GM12878 (cell line): ENCODE measurements around the gene SPAG17. TPM values are rescaled to one million over a fixed set of nuclear protein-coding genes. Genes with fewer than 3 reads are reported as not detected.
A peak's percentile ranks its signal among the peaks of the same experiment; 100 is the strongest.

Experiments
- ATAC-seq: fragments of 200-7000 bp; cut with Tn5 transposase; 3 replicates; pipeline ENCODE4 v1.9.1; 2020; ENCODE audit warnings: mild to moderate bottlenecking, moderate library complexity
- BruUV-seq: library from RNA; stranded (reverse); fragments of 400-500 nt; replicated peaks from 2 replicates; lab custom pipeline; 2021; lab: Mats Ljungman, UMichigan
- CTCF ChIA-PET: fragments of 300-600 bp; sonication (Branson Sonifier 250); formaldehyde crosslinking; extraction: SDS; loops from one replicate; lab custom pipeline; 2021; ENCODE audit warnings: inconsistent platforms; lab: Yijun Ruan, JAX
- POLR2A ChIA-PET: fragments of 350-600 bp; formaldehyde crosslinking; extraction: SDS; loops from one replicate; lab custom pipeline; 2021; ENCODE audit warnings: inconsistent platforms; lab: Charles Lee
- RAD21 ChIA-PET: fragments of 300-600 bp; sonication (Branson Sonifier 250); formaldehyde crosslinking; loops from one replicate; lab custom pipeline; 2023; ENCODE audit warnings: antibody characterized with exemption; ENCODE audit not compliant: unreplicated experiment; lab: Charles Lee
- SMC1A ChIA-PET: fragments of 300-600 bp; sonication (Branson Sonifier 250); formaldehyde crosslinking; loops from one replicate; lab custom pipeline; 2023; ENCODE audit not compliant: unreplicated experiment, uncharacterized antibody; lab: Charles Lee
- DNase-seq: peaks from one replicate; pipeline ENCODE4 v3.0.0-alpha.2; 2011; ENCODE audit warnings: low read depth, low spot score
- FAIRE-seq: peaks from 3 replicates; lab custom pipeline; 2011; peaks lifted over from hg19 to GRCh38; lab: Jason Lieb, UNC
- H2AFZ ChIP-seq: 2 replicates; pipeline ENCODE4 v1.6.0; 2011; ENCODE audit warnings: low read depth, low read length, control low read depth; ENCODE audit not compliant: control insufficient read depth
- H3K27ac ChIP-seq: 2 replicates; pipeline ENCODE4 v1.5.1; 2011; ENCODE audit warnings: control low read depth; ENCODE audit not compliant: control insufficient read depth, insufficient read depth
- H3K27me3 ChIP-seq, 2 experiments: replicated peaks in 1 of 2; 2 replicates each; pipeline versions ENCODE4 v1.6.0 to v1.6.1; 2011; ENCODE audit warnings: low read length in 1 of 2; ENCODE audit not compliant: control insufficient read depth in 2 of 2, insufficient read depth in 2 of 2
- H3K36me3 ChIP-seq, 2 experiments: 2 replicates each; pipeline ENCODE4 v1.5.1; 2011; ENCODE audit warnings: low read length in 1 of 2; ENCODE audit not compliant: control insufficient read depth in 2 of 2, insufficient read depth in 2 of 2
- H3K4me1 ChIP-seq: 2 replicates; pipeline ENCODE4 v1.6.1; 2011; ENCODE audit warnings: mild to moderate bottlenecking, low read length, moderate library complexity, mixed read lengths; ENCODE audit not compliant: control insufficient read depth, insufficient read depth
- H3K4me2 ChIP-seq: 2 replicates; pipeline ENCODE4 v1.6.0; 2011; ENCODE audit warnings: control low read depth; ENCODE audit not compliant: control insufficient read depth, insufficient read depth
- H3K4me3 ChIP-seq: fragments of 200-600 bp; sonication (generic); 2 replicates; pipeline ENCODE4 v1.5.1; 2016
- H3K79me2 ChIP-seq: 2 replicates; pipeline ENCODE4 v1.6.0; 2011; ENCODE audit warnings: low read length; ENCODE audit not compliant: control insufficient read depth, insufficient read depth
- H3K9ac ChIP-seq: 2 replicates; pipeline ENCODE4 v1.8.0; 2011; ENCODE audit warnings: low read length, control low read depth, mixed read lengths; ENCODE audit not compliant: control insufficient read depth, insufficient read depth
- H3K9me3 ChIP-seq: replicated peaks from 3 replicates; pipeline ENCODE4 v1.5.1; 2011; ENCODE audit warnings: mild to moderate bottlenecking, low read length; ENCODE audit not compliant: control insufficient read depth, insufficient read depth
- H4K20me1 ChIP-seq: 2 replicates; pipeline ENCODE4 v1.6.0; 2011; ENCODE audit not compliant: control insufficient read depth, insufficient read depth
- CBX5 ChIP-seq: sonication (generic); IDR thresholded peaks from 2 replicates; pipeline ENCODE4 v1.6.1; 2016; ENCODE audit warnings: low read depth, moderate library complexity, mild to moderate bottlenecking, inconsistent platforms
- ESRRA ChIP-seq: IDR thresholded peaks from 2 replicates; pipeline ENCODE4 v1.6.1; 2012; ENCODE audit warnings: mild to moderate bottlenecking, low read length, improper control_type of control experiment
- IKZF2 ChIP-seq, 2 experiments: fragments of 450-650 bp; IDR thresholded peaks; 2 replicates each; pipeline ENCODE4 v1.6.1; 2017; ENCODE audit warnings: mild to moderate bottlenecking in 2 of 2, moderate library complexity in 2 of 2
- KDM1A ChIP-seq: fragments of 200-600 bp; sonication (generic); IDR thresholded peaks from 2 replicates; pipeline ENCODE4 v1.6.1; 2016; ENCODE audit warnings: borderline replicate concordance
- MTA3 ChIP-seq: IDR thresholded peaks from 2 replicates; pipeline ENCODE4 v1.6.1; 2012; ENCODE audit warnings: low read length, inconsistent platforms, borderline replicate concordance
- POLR2A ChIP-seq: IDR thresholded peaks from 2 replicates; pipeline ENCODE4 v1.6.1; 2011; ENCODE audit warnings: low read depth, mild to moderate bottlenecking, low read length
- POLR2AphosphoS2 ChIP-seq: IDR thresholded peaks from 2 replicates; pipeline ENCODE4 v1.6.1; 2011; ENCODE audit warnings: low read depth, mild to moderate bottlenecking, low read length, improper control_type of control experiment, moderate library complexity
- RAD21 ChIP-seq: IDR thresholded peaks from 2 replicates; pipeline ENCODE4 v1.6.1; 2011; ENCODE audit warnings: mild to moderate bottlenecking, low read depth, low read length, moderate library complexity; ENCODE audit not compliant: insufficient read depth
- RAD51 ChIP-seq: fragments of 450-650 bp; IDR thresholded peaks from 2 replicates; pipeline ENCODE4 v1.6.1; 2016; ENCODE audit warnings: moderate library complexity, mild to moderate bottlenecking, inconsistent platforms
- SMAD5 ChIP-seq: IDR thresholded peaks from 2 replicates; pipeline ENCODE4 v1.6.1; 2016; ENCODE audit warnings: antibody characterized with exemption, low read depth
- SMC3 ChIP-seq: IDR thresholded peaks from 2 replicates; pipeline ENCODE4 v1.6.1; 2011; ENCODE audit warnings: low read length, improper control_type of control experiment, borderline replicate concordance
- SRF ChIP-seq, 2 experiments: IDR thresholded peaks; 2 replicates each; pipeline ENCODE4 v1.6.1; 2011; ENCODE audit warnings: low read depth in 2 of 2, low read length in 2 of 2, mild to moderate bottlenecking in 1 of 2, moderate library complexity in 1 of 2
- SUPT20H ChIP-seq: IDR thresholded peaks from 2 replicates; pipeline ENCODE4 v1.6.1; 2011; ENCODE audit warnings: low read depth, mild to moderate bottlenecking, low read length, moderate library complexity, borderline replicate concordance; ENCODE audit not compliant: control insufficient read depth
- SUZ12 ChIP-seq: fragments of 200-600 bp; sonication (generic); IDR thresholded peaks from one replicate; pipeline ENCODE4 v1.6.1; 2018; ENCODE audit warnings: antibody characterized with exemption, mild to moderate bottlenecking; ENCODE audit not compliant: unreplicated experiment
- TAF1 ChIP-seq: IDR thresholded peaks from 2 replicates; pipeline ENCODE4 v1.6.1; 2011; ENCODE audit warnings: mild to moderate bottlenecking, low read depth, low read length, borderline replicate concordance
- TBL1XR1 ChIP-seq: IDR thresholded peaks from 2 replicates; pipeline ENCODE4 v1.6.1; 2012; ENCODE audit warnings: low read depth, low read length, improper control_type of control experiment
- TCF12 ChIP-seq: IDR thresholded peaks from 2 replicates; pipeline ENCODE4 v1.6.1; 2011; ENCODE audit warnings: low read depth, mild to moderate bottlenecking, low read length
- TCF7 ChIP-seq: IDR thresholded peaks from 2 replicates; pipeline ENCODE4 v1.6.1; 2014; ENCODE audit warnings: antibody characterized with exemption, borderline replicate concordance
- WGBS: methylation state at CpG from one replicate; pipeline ENCODE4 v1.1.6; 2016; ENCODE audit warnings: low lambda C conversion rate; ENCODE audit not compliant: insufficient replicate concordance, insufficient coverage; ENCODE audit errors: missing lambda C conversion rate; 5-methylcytosine and 5-hydroxymethylcytosine counted together
- in situ Hi-C: fragments of 300-500 bp; cut with MboI; formaldehyde crosslinking; loops from 9 replicates; pipeline ENCODE4 v1.14.3; 2018; ENCODE audit warnings: mixed read lengths
- intact Hi-C: fragments of 100-400 bp; cut with micrococcal nuclease; formaldehyde crosslinking; loops from one replicate; pipeline ENCODE4 v1.14.2; 2022; ENCODE audit not compliant: unreplicated experiment
- polyA plus RNA-seq, 11 experiments: library from polyadenylated mRNA; depleted of rRNA in 4 of 11; unstranded in 6 of 11; stranded (reverse) in 5 of 11; fragments of >200 nt; fragmentation: Nextera tagmentation in 4 of 11; fragmentation: Illumina TruSeq in 1 of 11; extraction: Ambion mirVana in 4 of 11; extraction: Trizol in 1 of 11; gene quantifications; 1 replicate in 1 of 11; 2 replicates in 10 of 11; pipeline versions ENCODE4 v1.2.1 to v1.2.3, GENCODE V29; 2011 to 2016; ENCODE audit warnings: inconsistent platforms in 2 of 11, missing spikeins in 2 of 11, low read depth in 1 of 11
- total RNA-seq, 4 experiments: library from RNA; depleted of rRNA in 3 of 4; stranded (reverse); fragments of >200 nt in 3 of 4; fragmentation: Illumina TruSeq in 1 of 4; extraction: Trizol in 1 of 4; gene quantifications; 2 replicates each; pipeline versions ENCODE4 v1.2.1 to v1.2.3, GENCODE V29; 2013 to 2021
- TF ChIP-seq, protein P1 (sequence below): IDR thresholded peaks from 2 replicates; pipeline ENCODE4 v1.6.1; 2011; ENCODE audit warnings: borderline replicate concordance, low read depth, mild to moderate bottlenecking, moderate library complexity, low read length; ENCODE audit not compliant: insufficient read depth, poor library complexity, severe bottlenecking
- TF ChIP-seq, protein P2 (sequence below), 3 experiments: IDR thresholded peaks in 2 of 3; conservative IDR thresholded peaks in 1 of 3; 2 replicates each; pipeline ENCODE4 v1.5.1; 2011; ENCODE audit warnings: low read depth in 3 of 3, low read length in 3 of 3, mild to moderate bottlenecking in 3 of 3, control low read depth in 2 of 3, moderate library complexity in 2 of 3, inconsistent platforms in 1 of 3, mixed read lengths in 1 of 3; ENCODE audit not compliant: control insufficient read depth in 2 of 3, insufficient read depth in 1 of 3; ENCODE audit errors: extremely low read depth in 1 of 3

The SPAG17 gene
- total and polyA plus RNA-seq, 10 of the 15 experiments (the other 5 are each of a cell fraction or from before 2014, with no cell fraction given): 0.02 to 0.16 (median 0.03) TPM; not detected in 7

DNA sequence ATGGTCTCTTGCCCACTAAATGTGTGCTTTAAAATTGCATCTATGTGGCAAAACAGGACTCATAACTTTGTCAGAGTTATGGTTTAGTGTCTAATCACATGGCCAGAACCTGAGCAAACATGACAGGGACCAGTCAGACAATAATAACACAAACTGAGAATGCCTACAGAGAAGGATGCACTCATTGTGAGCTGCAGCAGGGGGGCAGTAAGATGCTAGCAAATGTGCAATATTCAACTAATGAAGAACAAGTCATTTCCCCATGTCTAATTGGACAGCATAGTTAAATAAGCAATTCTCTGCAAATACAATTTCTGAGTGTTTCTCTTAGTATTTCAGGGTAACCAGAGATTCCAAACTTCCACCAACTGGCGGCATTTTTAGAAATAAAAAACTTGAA lies 30.8 kb downstream of the SPAG17 start:
- ChIA-PET CTCF (interaction anchor here (0.7 to 1.7 kb wide), 7 partner anchors 259 to 1209 kb away, joined by 3 to 9 read pairs (median 3); no protein-coding TSS in a partner anchor), POLR2A (no interaction called here), SMC1A (interaction anchor here (0.9 to 1.7 kb wide), 3 partner anchors 94 to 854 kb away, joined by 3 to 4 read pairs (median 4); no protein-coding TSS in a partner anchor), RAD21 (interaction anchor here (0.8 to 2.7 kb wide), 4 partner anchors 181 to 1121 kb away, joined by 3 to 10 read pairs (median 4); no protein-coding TSS in a partner anchor)
- Histone ChIP-seq H3K79me2 (no peaks in the 10 kb centered on the region), H3K27ac (no peak overlapping the region), H3K4me1 (no peaks in the 10 kb centered on the region), H3K9ac (no peak overlapping the region), H3K4me2 (no peak overlapping the region), H2AFZ (no peak overlapping the region), H4K20me1 (no peaks in the 10 kb centered on the region), H3K4me3 (no peak overlapping the region), H3K9me3 (no peaks in the 10 kb centered on the region), H3K36me3 (no peaks in the 10 kb centered on the region), H3K27me3 (no peaks in the 10 kb centered on the region)
- FAIRE-seq (no peak), ATAC-seq (peak; percentile 44; the same call in 2 of the 3 replicates), DNase-seq (peak; percentile 3)
- in situ Hi-C loops: loop anchor here (5.0 kb wide), 1 partner anchor 858 kb away; no protein-coding TSS in a partner anchor
- no TSS peak for BruUV-seq
- 17% methylated on average over 1 of the region's 1 CpG for WGBS
- intact Hi-C loops: loop anchor here (5.0 to 10.0 kb wide), 2 partner anchors 1121 to 1213 kb away; partner anchors contain the start of gene HAO2
- no peak for TF ChIP-seq SRF (IDR thresholded peaks at IDR 0.05; ENCODE audit: low read depth in 2 of 2, low read length in 2 of 2)
- no peak for TF ChIP-seq TCF7
- TF ChIP-seq POLR2AphosphoS2: no peak
- no peak for TF ChIP-seq SMAD5
- no peak for TF ChIP-seq IKZF2 (IDR thresholded peaks at IDR 0.05)
- no peak for TF ChIP-seq RAD51
- no peak for TF ChIP-seq TCF12
- no peak for TF ChIP-seq ESRRA
- TF ChIP-seq POLR2A: no peak
- no peak for TF ChIP-seq TAF1
- TF ChIP-seq, protein P1, sequence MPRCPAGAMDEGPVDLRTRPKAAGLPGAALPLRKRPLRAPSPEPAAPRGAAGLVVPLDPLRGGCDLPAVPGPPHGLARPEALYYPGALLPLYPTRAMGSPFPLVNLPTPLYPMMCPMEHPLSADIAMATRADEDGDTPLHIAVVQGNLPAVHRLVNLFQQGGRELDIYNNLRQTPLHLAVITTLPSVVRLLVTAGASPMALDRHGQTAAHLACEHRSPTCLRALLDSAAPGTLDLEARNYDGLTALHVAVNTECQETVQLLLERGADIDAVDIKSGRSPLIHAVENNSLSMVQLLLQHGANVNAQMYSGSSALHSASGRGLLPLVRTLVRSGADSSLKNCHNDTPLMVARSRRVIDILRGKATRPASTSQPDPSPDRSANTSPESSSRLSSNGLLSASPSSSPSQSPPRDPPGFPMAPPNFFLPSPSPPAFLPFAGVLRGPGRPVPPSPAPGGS: peak; percentile 24
- peak; percentile 39; the same call in 1 of the 2 replicates for TF ChIP-seq SMC3
- no peak for TF ChIP-seq TBL1XR1
- no peak for TF ChIP-seq MTA3
- TF ChIP-seq, protein P2, sequence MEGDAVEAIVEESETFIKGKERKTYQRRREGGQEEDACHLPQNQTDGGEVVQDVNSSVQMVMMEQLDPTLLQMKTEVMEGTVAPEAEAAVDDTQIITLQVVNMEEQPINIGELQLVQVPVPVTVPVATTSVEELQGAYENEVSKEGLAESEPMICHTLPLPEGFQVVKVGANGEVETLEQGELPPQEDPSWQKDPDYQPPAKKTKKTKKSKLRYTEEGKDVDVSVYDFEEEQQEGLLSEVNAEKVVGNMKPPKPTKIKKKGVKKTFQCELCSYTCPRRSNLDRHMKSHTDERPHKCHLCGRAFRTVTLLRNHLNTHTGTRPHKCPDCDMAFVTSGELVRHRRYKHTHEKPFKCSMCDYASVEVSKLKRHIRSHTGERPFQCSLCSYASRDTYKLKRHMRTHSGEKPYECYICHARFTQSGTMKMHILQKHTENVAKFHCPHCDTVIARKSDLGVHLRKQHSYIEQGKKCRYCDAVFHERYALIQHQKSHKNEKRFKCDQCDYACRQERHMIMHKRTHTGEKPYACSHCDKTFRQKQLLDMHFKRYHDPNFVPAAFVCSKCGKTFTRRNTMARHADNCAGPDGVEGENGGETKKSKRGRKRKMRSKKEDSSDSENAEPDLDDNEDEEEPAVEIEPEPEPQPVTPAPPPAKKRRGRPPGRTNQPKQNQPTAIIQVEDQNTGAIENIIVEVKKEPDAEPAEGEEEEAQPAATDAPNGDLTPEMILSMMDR (IDR thresholded peaks at IDR 0.05 in 2 of 3, conservative IDR thresholded peaks at IDR 0.05 in 1 of 3; ENCODE audit: control insufficient read depth in 2 of 3, extremely low read depth in 1 of 3, insufficient read depth in 1 of 3, low read depth in 3 of 3, low read length in 3 of 3): peak; percentile 18 to 53 (median 52); a peak in 5 of 6 replicates
- TF ChIP-seq CBX5: no peak
- TF ChIP-seq KDM1A: no peak
- peak; percentile 56 for TF ChIP-seq RAD21
- TF ChIP-seq SUZ12: no peak
- no peak for TF ChIP-seq SUPT20H
